Hepatocyte (in vitro differentiated cells): ENCODE data around the gene RAD51D.

ENCODE experiments used
- EZH2 ChIP-seq: fragments of 200-600 bp; sonication (generic); IDR thresholded peaks from 2 replicates; pipeline ENCODE4 v1.6.1; 2016; ENCODE audit warnings: antibody characterized with exemption, mild to moderate bottlenecking, borderline replicate concordance
- TF ChIP-seq, protein P1 (sequence below): fragments of 200-600 bp; sonication (generic); IDR thresholded peaks from 2 replicates; pipeline ENCODE4 v1.5.1; 2016; ENCODE audit warnings: antibody characterized with exemption, mild to moderate bottlenecking; ENCODE audit not compliant: poor library complexity

DNA sequence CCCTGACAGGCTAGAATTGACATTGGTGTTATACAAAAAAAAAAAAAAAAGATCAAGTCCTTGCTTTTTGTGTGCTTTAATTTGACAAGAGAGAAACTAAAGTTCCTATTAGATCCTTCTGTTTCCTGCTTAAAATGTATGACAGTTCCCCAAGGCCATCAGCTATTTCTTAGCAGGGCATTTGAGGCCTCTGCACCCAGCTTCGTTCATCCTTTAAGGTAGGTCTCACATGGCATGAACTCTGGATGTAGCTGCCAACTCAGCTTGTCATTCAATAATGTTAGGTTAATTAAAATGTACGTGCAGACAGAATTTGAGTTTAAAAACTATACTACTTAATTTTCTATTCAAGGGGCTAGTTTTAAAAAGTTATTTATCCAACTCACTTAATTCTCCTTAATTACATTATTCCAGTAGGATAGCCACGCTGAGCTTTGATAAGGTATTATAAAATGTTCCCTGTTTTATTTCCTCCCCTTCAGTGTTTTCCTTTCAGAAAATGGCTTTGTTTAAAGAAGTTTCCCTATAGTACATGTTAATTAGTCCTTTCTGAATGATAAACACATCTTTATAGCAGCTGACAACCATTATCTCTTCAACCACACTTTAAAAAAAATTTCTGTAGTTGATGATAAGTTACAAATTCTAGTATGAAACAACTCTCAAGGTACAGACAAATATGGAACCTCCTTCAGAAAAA, 55.0 kb downstream of the RAD51D start:
- TF ChIP-seq, protein P1, sequence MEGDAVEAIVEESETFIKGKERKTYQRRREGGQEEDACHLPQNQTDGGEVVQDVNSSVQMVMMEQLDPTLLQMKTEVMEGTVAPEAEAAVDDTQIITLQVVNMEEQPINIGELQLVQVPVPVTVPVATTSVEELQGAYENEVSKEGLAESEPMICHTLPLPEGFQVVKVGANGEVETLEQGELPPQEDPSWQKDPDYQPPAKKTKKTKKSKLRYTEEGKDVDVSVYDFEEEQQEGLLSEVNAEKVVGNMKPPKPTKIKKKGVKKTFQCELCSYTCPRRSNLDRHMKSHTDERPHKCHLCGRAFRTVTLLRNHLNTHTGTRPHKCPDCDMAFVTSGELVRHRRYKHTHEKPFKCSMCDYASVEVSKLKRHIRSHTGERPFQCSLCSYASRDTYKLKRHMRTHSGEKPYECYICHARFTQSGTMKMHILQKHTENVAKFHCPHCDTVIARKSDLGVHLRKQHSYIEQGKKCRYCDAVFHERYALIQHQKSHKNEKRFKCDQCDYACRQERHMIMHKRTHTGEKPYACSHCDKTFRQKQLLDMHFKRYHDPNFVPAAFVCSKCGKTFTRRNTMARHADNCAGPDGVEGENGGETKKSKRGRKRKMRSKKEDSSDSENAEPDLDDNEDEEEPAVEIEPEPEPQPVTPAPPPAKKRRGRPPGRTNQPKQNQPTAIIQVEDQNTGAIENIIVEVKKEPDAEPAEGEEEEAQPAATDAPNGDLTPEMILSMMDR, result no peak
- no peak for TF ChIP-seq EZH2
